Muscle of back (tissue), 13 donors: ENCODE results near the gene GLUD2. TPM values are rescaled to one million over a fixed set of nuclear protein-coding genes. Genes with fewer than 3 reads are reported as not detected.
"Not testable (repeated sequence)": the region's sequence is repeated elsewhere in the genome, so short reads cannot be mapped to it uniquely, and the experiment has no call there.

Source experiments
- DNase-seq, 3 donors: peaks; one replicate each; pipeline versions ENCODE4 v3.0.0 to v3.0.0-alpha.2; 2013
- long read RNA-seq, 9 donors: transcript quantifications; one replicate each; lab custom pipeline, GENCODE V29; 2026
- polyA plus RNA-seq, 10 donors: library from polyadenylated mRNA; unstranded; fragments of 120-200 nt; gene quantifications; one replicate each; pipeline ENCODE4 v1.2.1, GENCODE V29; 2013; ENCODE audit not compliant: insufficient read length in 10 of 10

Gene GLUD2
- 1 to 10 TPM; 1.6 to 3.8 (median 2.7) TPM for polyA plus RNA-seq
- long read RNA-seq, donor 1 = 0 reads
- long read RNA-seq, donor 2, partial matches to known transcripts = 0 of 2 reads
- long read RNA-seq, donor 2, other reads (novel, unspliced or antisense) = 0 of 2 reads
- long read RNA-seq, donor 3 = 0 reads
- long read RNA-seq, donor 4, partial matches to known transcripts = 0 of 1 reads
- long read RNA-seq, donor 4, other reads (novel, unspliced or antisense) = 0 of 1 reads
- long read RNA-seq, donor 5, partial matches to known transcripts = 0 of 2 reads
- long read RNA-seq, donor 5, other reads (novel, unspliced or antisense) = 0 of 2 reads
- long read RNA-seq, donor 6, partial matches to known transcripts = 0 of 1 reads
- long read RNA-seq, donor 6, other reads (novel, unspliced or antisense) = 0 of 1 reads
- long read RNA-seq, donor 7, partial matches to known transcripts = 0 of 1 reads
- long read RNA-seq, donor 7, other reads (novel, unspliced or antisense) = 0 of 1 reads
- long read RNA-seq, donor 8, partial matches to known transcripts = 0 of 1 reads
- long read RNA-seq, donor 8, other reads (novel, unspliced or antisense) = 0 of 1 reads
- long read RNA-seq, donor 9 = 0 reads

GRCh38 chrX:121047441-121048419 lies at the start of gene GLUD2:
Gene GLUD2 (plus strand): TSS chrX:121047610. CDS start chrX:121047685, 75 bp downstream.
- peak in 2 of 3 donors; percentile 40 to 66 for DNase-seq

GRCh38 chrX:120999413-120999812 lies 48.0 kb upstream of the GLUD2 start:
- DNase-seq = no peak

GRCh38 chrX:121000589-121000988 lies 46.8 kb upstream of the GLUD2 start:
- peak in 1 of 3 donors; percentile 4 for DNase-seq

GRCh38 chrX:121008920-121009319 lies 38.5 kb upstream of the GLUD2 start:
- no peak for DNase-seq

- no peak for DNase-seq
These were observed 37.6 kb upstream of the GLUD2 start for GRCh38 chrX:121009764-121010163.

- DNase-seq = no peak
These were observed 37.2 kb upstream of the GLUD2 start for GRCh38 chrX:121010218-121010617.

- DNase-seq = no peak
These were observed 36.2 kb upstream of the GLUD2 start for GRCh38 chrX:121011254-121011653.

GRCh38 chrX:121013897-121014455 lies 33.4 kb upstream of the GLUD2 start:
- no peak for DNase-seq

GRCh38 chrX:121014826-121015225 lies 32.6 kb upstream of the GLUD2 start:
- no peak for DNase-seq

- DNase-seq = no peak
These were observed 19.0 kb upstream of the GLUD2 start for GRCh38 chrX:121028419-121028818.

GRCh38 chrX:121030083-121030482 lies 17.3 kb upstream of the GLUD2 start:
- DNase-seq = no peak

GRCh38 chrX:121032531-121032930 lies 14.9 kb upstream of the GLUD2 start:
- DNase-seq = peak in 2 of 3 donors; percentile 59 to 77

GRCh38 chrX:121036137-121036536 lies 11.3 kb upstream of the GLUD2 start:
- no peak for DNase-seq

- DNase-seq = no peak
These were observed 10.5 kb upstream of the GLUD2 start for GRCh38 chrX:121036951-121037350.

- peak in 2 of 3 donors; percentile 49 to 80 for DNase-seq
These were observed 3.4 kb downstream of the GLUD2 start for GRCh38 chrX:121050781-121051180.

GRCh38 chrX:121052122-121052521 lies 4.7 kb downstream of the GLUD2 start:
- DNase-seq = no peak

- DNase-seq = no peak
These were observed 14.9 kb downstream of the GLUD2 start for GRCh38 chrX:121062289-121062688.

GRCh38 chrX:121064579-121064978 lies 17.2 kb downstream of the GLUD2 start:
- DNase-seq = no peak

GRCh38 chrX:121084247-121084646 lies 36.8 kb downstream of the GLUD2 start:
- DNase-seq = not testable (repeated sequence)

GRCh38 chrX:121084903-121085611 lies 37.6 kb downstream of the GLUD2 start:
- DNase-seq = no peak

- no peak for DNase-seq
These were observed 38.2 kb downstream of the GLUD2 start for GRCh38 chrX:121085612-121086010.
